Measurements from ENCODE around the gene RTTN. TPM values are rescaled to one million over a fixed set of nuclear protein-coding genes. Genes with fewer than 3 reads are reported as not detected.

The RTTN gene
- total RNA-seq, 1 donor from 2014 or later = 25.3 TPM

- H3K4me3 Mint-ChIP-seq = no peak overlapping the region
- DNase-seq (ENCODE audit: low spot score) = no peak
- no peaks in the 10 kb centered on the region for H3K9me3 Mint-ChIP-seq
- no peak overlapping the region for H3K27ac Mint-ChIP-seq
- no peaks in the 10 kb centered on the region for H3K4me1 Mint-ChIP-seq (ENCODE audit: low read depth)
- intact Hi-C loops (cut with micrococcal nuclease) = loop anchor here (10.0 kb wide), 2 partner anchors 678 to 1158 kb away; partner anchors contain the start of gene DOK6
- H3K36me3 Mint-ChIP-seq (ENCODE audit: low read depth) = peaks cover 9% of the 10 kb centered on the region
- H3K27me3 Mint-ChIP-seq (ENCODE audit: insufficient read depth) = no peaks in the 10 kb centered on the region
Observed at GRCh38 chr18:70082430-70082829, 123.1 kb downstream of the RTTN start.

- intact Hi-C loops (cut with micrococcal nuclease) = no loop called here
- no peak for DNase-seq (ENCODE audit: low spot score)
- no peak overlapping the region for H3K27ac Mint-ChIP-seq
- H3K4me1 Mint-ChIP-seq (ENCODE audit: low read depth) = no peaks in the 10 kb centered on the region
- H3K9me3 Mint-ChIP-seq = no peaks in the 10 kb centered on the region
- no peak overlapping the region for H3K4me3 Mint-ChIP-seq
- peaks cover 8% of the 10 kb centered on the region for H3K36me3 Mint-ChIP-seq (ENCODE audit: low read depth)
- no peaks in the 10 kb centered on the region for H3K27me3 Mint-ChIP-seq (ENCODE audit: insufficient read depth)
Observed at GRCh38 chr18:70078106-70078505, 127.4 kb downstream of the RTTN start.

GRCh38 chr18:70075906-70076305 is 129.6 kb downstream of the RTTN start:
- H3K4me3 Mint-ChIP-seq = no peak overlapping the region
- peaks cover 10% of the 10 kb centered on the region for H3K36me3 Mint-ChIP-seq (ENCODE audit: low read depth)
- DNase-seq (ENCODE audit: low spot score) = no peak
- no peak overlapping the region for H3K27ac Mint-ChIP-seq
- no peaks in the 10 kb centered on the region for H3K27me3 Mint-ChIP-seq (ENCODE audit: insufficient read depth)
- intact Hi-C loops (cut with micrococcal nuclease) = no loop called here
- H3K9me3 Mint-ChIP-seq = no peaks in the 10 kb centered on the region
- H3K4me1 Mint-ChIP-seq (ENCODE audit: low read depth) = no peaks in the 10 kb centered on the region

- no peak overlapping the region for H3K27ac Mint-ChIP-seq
- no peaks in the 10 kb centered on the region for H3K27me3 Mint-ChIP-seq (ENCODE audit: insufficient read depth)
- intact Hi-C loops (cut with micrococcal nuclease) = loop anchor here (5.0 kb wide), 3 partner anchors 97 to 607 kb away; partner anchors contain the start of gene CD226
- H3K4me1 Mint-ChIP-seq (ENCODE audit: low read depth) = peaks cover 7% of the 10 kb centered on the region
- no peak overlapping the region for H3K4me3 Mint-ChIP-seq
- H3K36me3 Mint-ChIP-seq (ENCODE audit: low read depth) = peaks cover 7% of the 10 kb centered on the region
- no peak for DNase-seq (ENCODE audit: low spot score)
- H3K9me3 Mint-ChIP-seq = no peaks in the 10 kb centered on the region
Observed at GRCh38 chr18:70074116-70074515, 131.4 kb downstream of the RTTN start.

- Mint-ChIP-seq H3K4me3 (no peak overlapping the region), H3K27me3 (ENCODE audit: insufficient read depth) (no peaks in the 10 kb centered on the region), H3K9me3 (no peaks in the 10 kb centered on the region), H3K36me3 (ENCODE audit: low read depth) (peaks cover 7% of the 10 kb centered on the region), H3K4me1 (ENCODE audit: low read depth) (peaks cover 7% of the 10 kb centered on the region), H3K27ac (no peak overlapping the region)
- intact Hi-C loops (cut with micrococcal nuclease) = loop anchor here (5.0 kb wide), 3 partner anchors 96 to 606 kb away; partner anchors contain the start of gene CD226
- DNase-seq (ENCODE audit: low spot score) = no peak
Observed at GRCh38 chr18:70073432-70073831, 132.1 kb downstream of the RTTN start.

- intact Hi-C loops (cut with micrococcal nuclease) = loop anchor here (1.0 to 5.0 kb wide), 4 partner anchors 95 to 605 kb away; partner anchors contain the start of gene CD226
- Mint-ChIP-seq H3K9me3 (no peaks in the 10 kb centered on the region), H3K4me3 (no peak overlapping the region), H3K4me1 (ENCODE audit: low read depth) (peaks cover 7% of the 10 kb centered on the region), H3K27me3 (ENCODE audit: insufficient read depth) (no peaks in the 10 kb centered on the region), H3K36me3 (ENCODE audit: low read depth) (peaks cover 4% of the 10 kb centered on the region), H3K27ac (no peak overlapping the region)
- DNase-seq (ENCODE audit: low spot score) = no peak
Observed at GRCh38 chr18:70072678-70073077, 132.8 kb downstream of the RTTN start.

- intact Hi-C loops (cut with micrococcal nuclease) = loop anchor here (5.0 kb wide), 3 partner anchors 93 to 603 kb away; partner anchors contain the start of gene CD226
- no peaks in the 10 kb centered on the region for H3K9me3 Mint-ChIP-seq
- H3K27me3 Mint-ChIP-seq (ENCODE audit: insufficient read depth) = no peaks in the 10 kb centered on the region
- no peak overlapping the region for H3K27ac Mint-ChIP-seq
- H3K36me3 Mint-ChIP-seq (ENCODE audit: low read depth) = peaks cover 6% of the 10 kb centered on the region
- peaks cover 7% of the 10 kb centered on the region for H3K4me1 Mint-ChIP-seq (ENCODE audit: low read depth)
- H3K4me3 Mint-ChIP-seq = no peak overlapping the region
- no peak for DNase-seq (ENCODE audit: low spot score)
Observed at GRCh38 chr18:70069965-70070364, 135.5 kb downstream of the RTTN start.

GRCh38 chr18:70069382-70069781 is 136.1 kb downstream of the RTTN start:
- intact Hi-C loops (cut with micrococcal nuclease) = no loop called here
- Mint-ChIP-seq H3K27ac (no peak overlapping the region), H3K36me3 (ENCODE audit: low read depth) (peaks cover 7% of the 10 kb centered on the region), H3K9me3 (no peaks in the 10 kb centered on the region), H3K27me3 (ENCODE audit: insufficient read depth) (no peaks in the 10 kb centered on the region), H3K4me1 (ENCODE audit: low read depth) (peaks cover 7% of the 10 kb centered on the region), H3K4me3 (no peak overlapping the region)
- no peak for DNase-seq (ENCODE audit: low spot score)

GRCh38 chr18:70068981-70069380 is 136.5 kb downstream of the RTTN start:
- no peak for DNase-seq (ENCODE audit: low spot score)
- Mint-ChIP-seq H3K9me3 (no peaks in the 10 kb centered on the region), H3K4me3 (no peak overlapping the region), H3K4me1 (ENCODE audit: low read depth) (peaks cover 7% of the 10 kb centered on the region), H3K27me3 (ENCODE audit: insufficient read depth) (no peaks in the 10 kb centered on the region), H3K36me3 (ENCODE audit: low read depth) (peaks cover 8% of the 10 kb centered on the region), H3K27ac (no peak overlapping the region)
- intact Hi-C loops (cut with micrococcal nuclease) = no loop called here

GRCh38 chr18:70059684-70060083 is 145.8 kb downstream of the RTTN start:
- Mint-ChIP-seq H3K27me3 (ENCODE audit: insufficient read depth) (no peaks in the 10 kb centered on the region), H3K9me3 (no peaks in the 10 kb centered on the region), H3K4me3 (no peak overlapping the region), H3K27ac (no peak overlapping the region), H3K4me1 (ENCODE audit: low read depth) (no peaks in the 10 kb centered on the region), H3K36me3 (ENCODE audit: low read depth) (peaks cover 16% of the 10 kb centered on the region)
- intact Hi-C loops (cut with micrococcal nuclease) = no loop called here
- DNase-seq (ENCODE audit: low spot score) = no peak

GRCh38 chr18:70058916-70059315 is 146.6 kb downstream of the RTTN start:
- H3K9me3 Mint-ChIP-seq = no peaks in the 10 kb centered on the region
- H3K36me3 Mint-ChIP-seq (ENCODE audit: low read depth) = peaks cover 14% of the 10 kb centered on the region
- H3K27me3 Mint-ChIP-seq (ENCODE audit: insufficient read depth) = no peaks in the 10 kb centered on the region
- no peak for DNase-seq (ENCODE audit: low spot score)
- H3K27ac Mint-ChIP-seq = no peak overlapping the region
- H3K4me1 Mint-ChIP-seq (ENCODE audit: low read depth) = no peaks in the 10 kb centered on the region
- no peak overlapping the region for H3K4me3 Mint-ChIP-seq
- intact Hi-C loops (cut with micrococcal nuclease) = no loop called here

- Mint-ChIP-seq H3K4me1 (ENCODE audit: low read depth) (peaks cover 4% of the 10 kb centered on the region), H3K27me3 (ENCODE audit: insufficient read depth) (no peaks in the 10 kb centered on the region), H3K27ac (no peak overlapping the region), H3K9me3 (no peaks in the 10 kb centered on the region), H3K36me3 (ENCODE audit: low read depth) (peaks cover 14% of the 10 kb centered on the region), H3K4me3 (no peak overlapping the region)
- no peak for DNase-seq (ENCODE audit: low spot score)
- intact Hi-C loops (cut with micrococcal nuclease) = no loop called here
Observed at GRCh38 chr18:70047931-70048603, 157.4 kb downstream of the RTTN start.

GRCh38 chr18:70046796-70047195 is 158.7 kb downstream of the RTTN start:
- Mint-ChIP-seq H3K4me1 (ENCODE audit: low read depth) (peaks cover 4% of the 10 kb centered on the region), H3K9me3 (no peaks in the 10 kb centered on the region), H3K27ac (no peak overlapping the region), H3K27me3 (ENCODE audit: insufficient read depth) (no peaks in the 10 kb centered on the region), H3K4me3 (no peak overlapping the region), H3K36me3 (ENCODE audit: low read depth) (peaks cover 14% of the 10 kb centered on the region)
- DNase-seq (ENCODE audit: low spot score) = no peak
- intact Hi-C loops (cut with micrococcal nuclease) = no loop called here
